PC-9 (cell line): ENCODE results near the gene C1QL3.

Experiments
- CTCF ChIP-seq: fragments of 200-600 bp; sonication (generic); conservative IDR thresholded peaks from 2 replicates; pipeline ENCODE4 v1.6.1; 2017; ENCODE audit warnings: mixed run types, antibody characterized with exemption, mild to moderate bottlenecking, moderate library complexity
- EZH2 ChIP-seq: fragments of 200-600 bp; sonication (generic); IDR thresholded peaks from 2 replicates; pipeline ENCODE4 v1.8.0; 2017; ENCODE audit warnings: antibody characterized with exemption, low read depth

- TF ChIP-seq CTCF (no peak), EZH2 (no peak)
These were observed 42.9 kb downstream of the C1QL3 start for GRCh38 chr10:16478801-16479200.
